GM21367 (cell line): ENCODE data around the gene CMKLR1.

Experiments
- ATAC-seq: cut with Tn5 transposase; IDR thresholded peaks from one replicate; pipeline ENCODE4 v1.9.1; 2021; ENCODE audit not compliant: unreplicated experiment

CMKLR1 gene, protein sequence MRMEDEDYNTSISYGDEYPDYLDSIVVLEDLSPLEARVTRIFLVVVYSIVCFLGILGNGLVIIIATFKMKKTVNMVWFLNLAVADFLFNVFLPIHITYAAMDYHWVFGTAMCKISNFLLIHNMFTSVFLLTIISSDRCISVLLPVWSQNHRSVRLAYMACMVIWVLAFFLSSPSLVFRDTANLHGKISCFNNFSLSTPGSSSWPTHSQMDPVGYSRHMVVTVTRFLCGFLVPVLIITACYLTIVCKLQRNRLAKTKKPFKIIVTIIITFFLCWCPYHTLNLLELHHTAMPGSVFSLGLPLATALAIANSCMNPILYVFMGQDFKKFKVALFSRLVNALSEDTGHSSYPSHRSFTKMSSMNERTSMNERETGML

DNA sequence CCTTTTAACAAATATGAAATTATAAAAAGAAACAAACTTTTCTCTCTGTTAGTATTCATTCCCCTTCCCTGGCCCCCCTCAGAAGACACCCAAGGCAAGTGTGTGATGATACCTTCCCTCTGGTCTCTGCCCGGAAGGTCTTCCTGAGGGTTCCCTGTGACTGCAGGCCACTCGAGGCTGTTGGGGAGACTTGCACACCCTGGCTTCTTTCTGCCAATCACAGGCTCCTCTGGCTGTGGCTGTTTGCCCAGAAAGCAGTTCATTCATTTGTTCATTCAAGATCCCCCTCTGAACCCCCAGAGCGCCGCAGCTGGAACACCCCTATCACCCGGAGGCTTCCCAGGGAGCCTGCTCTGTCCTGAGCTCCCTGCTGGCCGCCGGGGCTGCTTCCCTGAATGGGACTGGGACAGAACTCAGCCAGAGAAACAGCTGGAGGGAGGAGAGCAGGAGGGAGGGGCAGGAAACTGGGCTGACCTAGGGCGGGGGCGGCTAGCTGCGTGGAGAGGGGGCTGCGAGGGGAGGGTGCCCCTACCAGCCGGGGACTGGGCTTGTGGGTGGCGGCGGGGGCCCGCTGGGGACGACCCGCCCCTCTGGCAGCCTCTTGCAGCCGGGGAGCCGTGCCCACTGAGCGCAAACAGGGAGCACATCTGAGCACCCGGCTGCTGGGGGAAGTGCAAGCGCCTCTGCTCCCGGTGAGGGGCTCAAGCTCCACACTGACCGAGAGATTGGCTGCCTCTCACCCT is at the start of gene CMKLR1:
CMKLR1 (minus strand) TSS at position 397 of the 743 bp plus-strand sequence. CDS start 45,720 bp downstream, outside the sequence.
- no peak for ATAC-seq

DNA sequence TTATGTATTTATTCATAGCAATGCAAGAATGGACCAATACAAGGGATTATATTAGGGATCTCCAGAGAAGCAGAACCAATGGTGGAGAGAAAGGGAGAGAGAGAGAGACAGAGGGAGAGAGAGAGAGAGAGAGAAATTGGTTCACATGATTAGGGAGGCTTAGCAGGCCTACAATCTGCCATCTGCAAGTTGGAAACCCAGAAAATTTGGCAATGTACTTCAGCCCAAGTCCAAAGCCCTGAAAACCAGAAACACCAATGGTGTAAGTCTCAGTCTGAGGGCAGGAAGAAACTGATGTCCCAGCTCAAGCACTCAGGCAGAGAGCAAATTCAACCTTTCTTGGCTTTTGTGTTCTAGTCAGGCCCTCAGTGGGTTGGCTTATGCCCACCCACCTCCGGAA is 48.7 kb upstream of the CMKLR1 start:
- no peak for ATAC-seq

DNA sequence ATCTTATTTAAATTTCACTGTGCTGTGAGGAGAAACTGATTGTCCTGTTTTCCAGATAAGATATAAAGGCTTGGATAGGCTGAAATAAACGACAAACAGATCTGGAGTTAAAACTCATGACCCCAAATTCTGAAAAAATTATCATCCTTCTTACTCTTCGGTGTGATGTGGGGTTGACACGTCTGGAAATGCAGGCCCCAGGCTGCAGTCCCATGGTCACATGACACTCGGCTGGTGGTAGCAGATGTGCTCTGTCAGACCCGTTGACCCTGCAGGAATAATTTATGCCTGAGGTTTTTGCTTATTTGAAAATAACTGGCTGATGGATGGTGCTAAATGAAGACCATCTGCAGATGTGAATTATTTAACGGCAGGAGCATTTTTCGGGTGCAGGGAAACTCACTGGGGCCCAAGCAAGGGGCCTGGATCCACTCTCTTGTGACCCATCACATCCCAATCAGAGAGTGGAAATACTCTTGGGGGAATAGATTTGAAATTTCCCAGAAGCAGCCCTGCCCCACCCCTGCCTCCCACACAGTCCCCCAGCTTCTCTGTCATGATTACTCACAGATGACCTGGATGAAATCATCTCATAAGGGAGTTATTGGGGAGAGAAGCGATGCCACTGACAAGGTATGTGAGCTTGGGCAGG is 47.7 kb upstream of the CMKLR1 start:
- no peak for ATAC-seq

DNA sequence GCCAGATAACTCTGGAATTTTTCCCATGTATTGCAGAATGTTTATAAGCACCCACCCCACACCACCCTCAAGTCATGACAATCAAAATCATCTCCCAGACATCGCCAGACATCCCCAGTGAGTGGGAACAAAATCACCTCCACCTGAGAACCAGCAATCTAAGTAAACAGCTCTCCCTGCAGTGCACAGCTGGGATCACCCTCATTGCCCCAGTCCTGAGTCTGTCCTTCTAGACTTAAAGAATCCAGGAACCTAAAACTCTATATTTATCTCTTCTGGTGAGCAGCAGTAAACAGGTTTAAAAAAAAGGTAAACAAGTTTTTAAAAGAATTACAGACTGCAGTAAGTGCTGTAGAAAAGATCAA is 43.3 kb upstream of the CMKLR1 start:
- no peak for ATAC-seq

- no peak for ATAC-seq
These were observed 42.8 kb upstream of the CMKLR1 start for GRCh38 chr12:108381787-108382436.

DNA sequence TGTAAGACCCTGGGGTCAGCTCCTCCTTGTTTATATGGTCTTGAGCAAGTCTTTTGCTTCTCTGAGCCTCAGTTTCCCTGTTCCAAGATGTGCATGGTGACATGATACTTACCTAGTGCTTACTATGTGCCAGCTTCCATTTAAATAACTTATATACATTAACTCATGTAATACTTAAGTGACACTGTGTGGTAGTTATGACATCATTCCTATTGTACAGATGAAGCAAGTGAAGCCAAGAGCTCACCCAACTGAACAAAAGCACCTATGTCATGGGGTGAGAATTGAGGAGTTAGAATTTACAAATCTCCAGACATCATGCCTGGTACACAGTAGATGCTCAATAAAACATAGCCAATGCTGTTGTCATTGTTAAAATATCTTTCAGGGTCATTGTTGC is 41.3 kb upstream of the CMKLR1 start:
- no peak for ATAC-seq

GRCh38 chr12:108379823-108380222 is 40.7 kb upstream of the CMKLR1 start:
- no peak for ATAC-seq

DNA sequence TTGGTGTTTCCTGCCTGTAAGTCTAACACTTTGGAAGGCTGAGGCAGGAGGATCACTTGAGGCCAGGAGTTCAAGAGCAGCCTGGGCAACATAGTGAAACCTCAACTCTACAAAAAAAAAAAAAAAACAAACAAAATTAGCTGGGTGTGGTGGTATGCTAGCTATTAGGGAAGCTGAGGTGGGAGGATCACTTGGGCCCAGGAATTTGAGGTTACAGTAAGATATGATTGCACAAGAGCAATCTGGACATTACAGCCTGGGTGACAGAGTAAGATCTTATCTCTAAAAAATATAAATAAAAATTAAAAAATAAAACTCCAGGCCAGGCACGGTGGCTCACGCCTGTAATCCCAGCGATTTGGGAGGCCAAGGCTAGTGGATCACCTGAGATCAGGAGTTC is 39.8 kb upstream of the CMKLR1 start:
- ATAC-seq: no peak

- no peak for ATAC-seq
These were observed 38.1 kb upstream of the CMKLR1 start for GRCh38 chr12:108377260-108377659.

- ATAC-seq: no peak
These were observed 37.0 kb upstream of the CMKLR1 start for GRCh38 chr12:108375986-108376663.

DNA sequence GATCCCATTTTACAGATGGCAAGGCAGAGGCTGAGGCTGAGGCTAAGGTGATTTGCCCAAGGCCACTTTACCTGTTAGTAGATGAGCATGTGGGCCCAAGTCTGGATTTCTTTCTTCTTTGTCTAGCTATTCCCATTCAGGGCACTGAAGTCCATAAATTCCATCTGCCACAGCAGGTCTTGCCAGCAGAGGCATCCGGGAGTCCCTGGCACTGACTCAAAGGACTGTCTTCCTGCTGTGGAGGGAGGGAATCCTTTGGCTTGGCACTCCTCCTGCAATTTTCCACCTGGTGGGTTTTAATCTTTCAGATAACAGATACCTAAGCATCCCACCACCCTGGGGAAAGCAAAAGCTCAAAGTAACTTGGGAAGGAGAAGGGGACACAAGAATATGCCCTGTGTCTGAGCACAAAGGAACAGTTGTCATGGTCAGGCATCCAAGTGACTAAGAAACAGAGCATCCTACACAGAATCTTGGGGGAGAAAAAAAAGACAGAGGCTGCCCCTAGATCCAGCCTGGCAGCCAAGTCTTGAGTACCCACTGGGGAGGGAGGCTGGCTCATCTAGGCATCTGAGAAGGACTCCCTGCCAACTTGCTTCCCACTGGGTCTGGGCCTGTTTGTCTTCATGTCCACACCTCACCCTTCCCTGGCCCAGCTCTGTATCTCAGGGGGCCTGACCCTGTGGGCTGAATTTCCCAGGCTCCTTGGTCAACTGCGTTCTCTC is 35.6 kb upstream of the CMKLR1 start:
- no peak for ATAC-seq

DNA sequence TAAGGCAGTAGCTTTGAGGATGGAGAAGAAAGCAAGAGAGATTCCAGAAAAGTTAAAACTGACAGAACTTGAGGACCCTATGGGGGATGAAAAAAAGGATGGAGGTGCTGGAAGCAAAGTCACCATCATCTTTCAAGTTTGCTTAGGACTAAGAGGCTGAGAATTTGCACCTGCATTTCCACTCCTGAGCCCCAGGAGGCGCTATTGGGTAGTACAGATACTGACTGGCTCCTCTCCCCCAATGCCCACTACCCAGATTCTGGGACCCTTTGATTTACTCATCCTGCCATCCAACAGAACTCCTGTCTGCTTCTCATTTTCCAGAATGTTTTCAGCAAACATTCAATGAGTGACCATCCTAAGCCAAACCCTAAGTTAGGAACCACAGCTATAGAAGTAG is 34.0 kb upstream of the CMKLR1 start:
- no peak for ATAC-seq

DNA sequence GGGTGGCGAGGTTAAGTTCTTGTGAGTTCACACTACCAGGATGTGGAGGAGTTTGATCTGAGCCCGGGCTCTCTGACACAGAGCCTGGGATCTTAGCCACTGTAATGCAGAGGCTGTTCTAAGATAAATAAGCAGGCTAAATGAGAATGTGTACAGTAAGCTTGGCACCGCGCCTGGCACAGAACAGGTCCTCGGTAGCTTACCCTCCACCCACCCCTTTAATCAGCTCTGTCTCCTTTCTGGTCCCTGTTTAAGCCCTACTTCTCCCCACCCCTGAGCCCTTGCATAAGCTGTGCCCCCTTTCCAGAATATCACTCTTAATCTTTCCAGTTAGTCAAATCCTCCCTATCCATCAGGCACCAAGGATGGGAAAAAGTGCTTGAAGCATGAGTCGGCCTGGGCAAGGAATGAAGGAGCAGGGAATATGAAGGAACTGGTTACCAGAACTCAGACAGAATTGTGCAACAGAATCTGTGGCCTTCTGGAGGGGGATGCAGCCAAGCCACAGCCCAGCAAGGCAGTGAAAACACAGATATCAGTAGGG is 32.8 kb upstream of the CMKLR1 start:
- ATAC-seq: no peak

GRCh38 chr12:108370415-108370814 is 31.3 kb upstream of the CMKLR1 start:
- no peak for ATAC-seq

GRCh38 chr12:108369736-108370396 is 30.8 kb upstream of the CMKLR1 start:
- ATAC-seq: no peak

DNA sequence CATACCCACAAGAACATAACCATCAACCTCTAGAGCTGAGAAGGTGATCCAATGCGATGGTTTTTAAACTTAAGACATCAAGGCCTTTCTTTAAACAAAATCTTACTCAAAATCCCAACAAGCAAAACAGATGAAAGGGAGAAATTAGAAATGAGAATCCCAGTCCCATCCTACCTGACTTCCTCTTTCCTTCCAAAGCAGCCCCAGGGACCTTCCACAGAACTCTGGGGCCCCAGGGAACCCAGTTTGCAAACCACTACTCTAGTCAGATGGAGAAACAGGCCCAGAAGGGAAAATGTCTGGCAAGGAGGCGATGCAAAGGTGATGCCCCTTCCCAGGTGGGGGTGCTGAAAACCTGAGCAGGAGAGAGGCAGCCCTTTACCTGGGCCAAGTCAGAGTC is 29.0 kb upstream of the CMKLR1 start:
- no peak for ATAC-seq

DNA sequence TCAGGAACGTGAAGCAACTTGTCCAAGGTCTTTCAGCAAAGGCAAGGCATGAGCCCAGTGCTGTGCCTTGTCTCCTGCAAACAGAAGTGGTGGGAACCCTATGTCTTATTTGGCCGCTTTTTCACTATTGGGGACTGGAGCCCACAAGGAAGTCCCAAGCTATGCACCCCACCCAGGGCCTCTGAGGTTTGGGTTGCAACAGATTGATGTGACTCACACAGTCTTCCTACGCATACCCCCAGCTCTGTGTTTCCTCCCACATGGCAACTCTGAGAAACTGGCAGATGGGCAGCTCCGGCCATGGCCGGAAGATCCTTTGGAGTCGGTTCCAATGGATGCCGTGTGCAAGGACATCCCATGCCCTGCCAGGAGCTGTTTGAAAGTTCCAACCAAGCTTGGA is 28.3 kb upstream of the CMKLR1 start:
- ATAC-seq: no peak

DNA sequence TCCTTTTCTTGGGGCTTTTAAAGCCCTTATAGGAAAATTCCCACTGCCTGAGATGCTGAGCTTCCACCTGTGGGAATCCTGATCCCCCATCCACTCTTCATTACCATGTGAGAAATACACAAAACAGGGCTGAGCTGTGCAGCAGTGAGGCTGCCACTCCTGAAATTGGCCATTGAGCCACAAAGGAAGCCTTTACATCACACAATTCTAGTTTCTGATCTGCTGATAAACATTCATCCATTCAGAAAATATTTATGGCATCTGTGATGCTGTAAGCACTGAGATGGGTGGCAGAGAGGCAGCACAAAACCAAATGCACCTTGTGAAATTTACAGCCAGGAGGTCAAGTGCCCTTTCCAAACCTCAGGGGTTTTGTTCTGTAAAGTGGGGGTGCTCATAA is 26.2 kb upstream of the CMKLR1 start:
- ATAC-seq: no peak

DNA sequence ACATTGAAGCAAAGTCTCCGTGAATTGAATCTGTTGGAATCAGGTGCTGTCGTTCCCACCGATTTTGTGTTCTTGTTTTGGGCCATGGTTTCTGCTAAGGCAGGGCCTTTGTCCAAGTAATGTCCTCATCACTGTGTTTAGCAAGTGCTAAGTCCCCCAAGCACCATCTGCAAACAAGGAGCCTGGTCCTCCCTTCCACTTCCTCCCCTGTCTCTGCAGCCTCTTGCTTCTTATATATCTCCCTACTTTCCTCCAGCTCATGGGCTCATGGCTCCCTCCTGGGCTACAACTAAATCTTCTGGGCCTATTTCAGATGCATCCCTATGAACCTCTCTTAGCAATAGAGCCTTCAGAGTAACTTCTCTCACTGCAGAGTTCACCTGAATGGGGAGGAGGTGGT is 25.8 kb upstream of the CMKLR1 start:
- ATAC-seq: no peak
